CD4-positive, alpha-beta T cell treated with Interleukin-15 for 4 hours (primary cell): Measurements from ENCODE around the gene CPNE7.

Experiments used
- DNase-seq: peaks from one replicate; pipeline ENCODE4 v3.0.0-alpha.2; 2020; ENCODE audit warnings: low spot score

Gene CPNE7

DNA sequence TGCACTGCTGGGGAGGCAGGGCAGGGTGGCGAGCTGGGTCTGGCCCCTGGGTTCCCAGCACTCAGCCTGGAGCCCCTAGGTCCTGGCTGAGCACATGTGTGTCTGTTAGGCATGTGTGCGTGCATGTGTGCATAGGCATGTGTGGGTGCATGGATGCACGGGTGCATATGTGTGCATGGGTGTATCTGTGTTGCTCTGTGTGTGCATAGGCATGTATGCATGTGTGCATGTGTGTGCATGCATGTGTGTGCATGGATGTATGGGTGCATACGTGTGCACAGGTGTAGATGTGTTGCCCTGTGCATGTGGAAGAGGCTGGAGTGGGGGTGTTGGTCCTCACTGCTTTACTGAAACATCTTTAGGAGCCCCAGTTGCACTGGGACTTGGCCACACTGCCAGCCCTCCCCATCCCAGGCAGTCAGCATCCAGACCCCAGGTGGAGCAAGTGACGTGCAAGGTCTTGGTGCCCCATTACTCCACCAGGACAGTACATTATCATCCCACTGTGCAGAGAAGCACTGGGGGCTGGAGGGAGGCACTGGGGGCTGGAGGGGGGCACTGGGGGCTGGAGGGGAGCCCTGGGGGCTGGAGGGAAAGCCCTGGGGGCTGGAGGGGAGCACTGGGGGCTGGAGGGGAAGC, 27.5 kb downstream of the CPNE7 start:
- DNase-seq, result no peak

DNA sequence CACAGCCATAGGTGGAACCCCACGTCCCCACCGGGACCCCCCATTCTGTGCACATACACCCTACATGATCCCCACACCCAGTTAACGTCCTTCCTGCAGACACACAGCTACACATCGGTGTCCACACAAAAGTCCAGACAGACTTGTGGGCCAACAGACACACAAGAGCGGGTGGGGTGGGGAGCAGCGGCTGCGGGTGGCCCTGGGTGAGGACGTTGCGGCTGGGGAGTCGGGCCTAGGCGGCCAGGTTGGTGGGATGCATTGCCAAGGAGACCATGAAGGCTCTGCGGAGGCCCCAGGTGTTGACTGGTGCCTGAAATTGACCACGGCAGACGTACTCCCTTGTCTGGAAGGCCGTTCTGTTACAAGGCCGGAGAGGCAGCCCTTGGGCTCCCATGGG, 29.2 kb downstream of the CPNE7 start:
- DNase-seq, result no peak

DNA sequence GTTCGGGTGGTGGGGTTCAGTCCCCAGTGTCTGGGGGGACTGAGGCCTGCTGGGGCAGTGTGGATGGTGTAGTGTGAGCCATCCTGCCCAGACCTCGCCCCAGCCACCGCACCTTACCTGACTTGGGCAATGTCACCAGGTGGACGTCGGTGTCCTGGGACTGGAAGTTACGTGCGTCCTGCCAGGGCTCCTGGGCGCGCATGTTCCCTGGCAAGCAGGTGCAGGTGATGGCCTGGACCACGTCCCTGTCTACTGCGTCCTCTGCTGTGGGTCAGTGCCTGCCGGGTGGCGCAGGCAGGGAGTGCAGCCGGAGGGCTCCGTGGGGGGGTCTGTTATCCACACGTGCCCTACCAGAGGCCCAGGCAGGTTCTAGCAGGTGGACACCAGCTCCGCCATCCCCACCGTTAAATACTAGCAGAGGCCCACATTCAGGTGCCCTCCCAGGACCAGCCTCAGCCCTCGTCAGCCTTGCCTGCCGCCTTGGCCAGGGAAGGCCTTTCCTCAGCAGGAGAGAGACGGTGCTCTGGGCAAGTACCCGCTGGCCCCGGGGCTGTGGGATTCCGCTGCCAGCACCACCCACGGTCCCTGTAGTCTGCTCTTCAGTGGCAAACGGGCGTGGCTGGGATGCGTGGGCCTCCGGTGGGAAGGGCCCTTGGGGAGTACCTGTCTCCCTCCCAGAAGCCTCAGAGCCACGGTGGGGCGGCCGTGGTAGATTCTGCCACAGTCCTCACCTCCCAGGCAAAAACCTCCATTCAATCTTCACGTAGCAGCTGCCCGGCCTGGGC, 29.8 kb downstream of the CPNE7 start:
- DNase-seq, result no peak

DNA sequence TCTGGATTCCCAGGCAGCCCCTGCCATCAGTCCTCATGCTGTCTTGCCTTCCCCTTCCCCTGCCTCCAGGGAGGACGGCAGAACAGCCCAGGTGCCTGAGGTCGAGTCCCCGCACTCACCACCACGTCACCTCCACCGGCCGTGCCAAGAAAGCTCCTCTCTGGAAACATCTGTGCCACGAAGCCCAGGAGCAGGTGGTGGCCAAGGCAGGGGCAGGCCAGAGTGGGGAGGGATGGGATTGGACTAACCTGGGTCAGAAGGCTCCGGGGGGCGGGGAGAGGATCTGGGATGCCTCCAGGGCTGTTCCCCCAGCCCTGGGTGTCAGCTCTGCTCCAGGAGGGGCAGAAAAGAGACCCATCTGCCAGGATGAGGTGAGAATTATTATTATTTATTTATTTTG, 30.4 kb downstream of the CPNE7 start:
- DNase-seq, result no peak

DNA sequence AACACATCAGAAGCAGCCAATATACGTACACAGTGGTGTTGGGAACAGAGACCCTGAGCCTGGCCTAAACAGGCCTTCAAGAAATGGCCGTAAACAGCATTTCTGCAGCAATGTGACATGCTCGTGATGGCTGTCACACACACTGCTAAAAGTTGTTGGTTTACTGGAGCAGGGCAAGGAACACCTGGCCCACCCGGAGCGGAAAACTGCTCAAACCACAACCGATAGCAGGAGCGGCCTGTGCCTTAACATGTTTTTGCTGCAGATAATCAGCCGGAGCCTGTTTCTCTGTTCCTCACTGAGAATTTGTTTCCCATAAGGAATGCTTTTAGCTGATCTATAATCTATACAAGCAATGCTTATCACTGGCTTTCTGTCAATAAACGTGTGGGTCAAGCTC, 31.9 kb downstream of the CPNE7 start:
- DNase-seq, result no peak

DNA sequence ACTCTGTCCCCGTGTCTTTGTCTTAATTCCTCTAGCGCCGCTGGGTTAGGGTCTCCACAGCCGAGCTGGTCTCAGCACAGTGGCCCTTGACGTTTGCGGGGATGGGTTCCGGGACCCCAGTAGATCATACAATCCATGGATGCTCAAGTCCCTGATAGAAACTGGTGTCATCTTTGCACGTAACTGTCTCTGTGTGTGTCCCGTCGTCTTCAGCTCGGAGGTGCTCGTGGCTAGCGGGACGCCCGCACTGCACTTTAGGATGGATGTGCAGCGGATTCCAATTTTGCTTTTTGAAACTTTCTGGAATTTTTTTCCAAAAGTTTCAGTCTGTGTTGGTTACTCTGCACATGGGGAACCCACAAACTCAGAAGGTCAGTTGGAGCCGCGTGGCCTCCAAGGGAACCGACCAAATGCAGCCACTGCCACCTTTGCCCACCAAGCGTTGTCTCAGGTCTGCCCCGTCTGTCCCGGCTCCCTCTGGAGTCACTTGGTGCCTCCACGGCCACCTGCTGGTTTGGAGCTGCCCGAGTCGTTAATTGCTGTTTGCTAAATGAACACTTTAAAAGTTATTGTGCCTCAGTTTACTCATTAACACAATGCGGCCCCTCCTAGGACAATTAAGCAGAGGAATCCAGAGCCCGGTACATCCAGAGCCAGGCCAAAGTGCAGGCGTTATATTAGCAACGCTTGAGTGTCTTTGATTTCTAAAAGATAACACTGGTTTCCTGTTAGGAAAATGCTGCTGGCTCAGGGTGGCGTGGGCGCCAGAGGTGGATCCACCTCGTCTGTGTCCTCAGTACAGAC, 32.6 kb downstream of the CPNE7 start:
- no peak for DNase-seq

DNA sequence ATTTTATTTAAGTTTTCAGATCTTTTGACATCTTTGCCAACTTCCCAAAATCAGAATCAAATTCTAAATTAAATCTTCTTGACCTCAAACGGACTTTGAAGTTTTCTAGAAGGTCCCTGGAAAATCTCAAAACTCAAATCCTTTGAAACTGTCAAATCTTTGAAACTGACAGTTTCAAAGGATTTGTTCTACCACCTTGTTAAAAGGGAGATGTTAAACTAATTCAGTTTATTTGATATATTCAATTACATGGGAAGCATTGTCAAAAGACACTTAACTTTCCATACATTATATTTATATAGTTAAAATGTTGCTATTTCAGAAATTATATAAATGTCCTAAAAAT, 34.5 kb downstream of the CPNE7 start:
- DNase-seq, result no peak

DNA sequence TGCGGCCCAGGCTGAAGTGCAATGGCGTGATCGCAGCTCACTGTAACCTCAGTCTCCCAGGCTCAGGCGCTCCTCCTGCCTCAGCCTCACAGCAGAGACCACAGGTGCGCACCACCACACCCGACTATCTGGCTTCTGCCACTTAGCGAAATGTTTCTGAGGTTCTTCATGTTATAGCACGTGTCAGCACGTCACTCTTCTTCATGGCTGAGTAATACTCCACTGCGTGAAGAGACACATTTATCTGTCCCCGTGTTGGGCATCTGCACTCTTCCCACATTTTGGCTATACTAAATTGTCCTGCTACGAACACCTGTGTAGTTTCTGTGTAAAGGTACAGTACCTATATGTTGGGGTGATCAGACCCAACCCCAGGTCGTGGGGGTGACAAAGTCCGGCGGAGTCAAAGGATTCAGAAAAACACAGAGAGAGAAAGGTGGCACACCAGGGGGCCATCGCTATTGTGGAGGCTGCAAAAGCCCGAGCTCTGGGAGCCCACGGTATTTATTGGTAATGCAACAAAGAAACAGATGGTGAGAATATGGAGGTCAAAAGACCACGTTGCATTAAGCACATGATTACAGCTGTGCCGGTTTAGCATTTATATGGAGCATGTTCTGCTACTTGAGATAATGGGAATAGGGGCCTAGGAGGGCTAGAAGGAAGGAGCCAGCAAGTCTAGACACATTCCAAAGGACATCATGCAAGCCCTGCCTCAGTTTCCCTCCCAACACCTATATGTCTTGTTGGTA, 37.0 kb downstream of the CPNE7 start:
- DNase-seq, result no peak

DNA sequence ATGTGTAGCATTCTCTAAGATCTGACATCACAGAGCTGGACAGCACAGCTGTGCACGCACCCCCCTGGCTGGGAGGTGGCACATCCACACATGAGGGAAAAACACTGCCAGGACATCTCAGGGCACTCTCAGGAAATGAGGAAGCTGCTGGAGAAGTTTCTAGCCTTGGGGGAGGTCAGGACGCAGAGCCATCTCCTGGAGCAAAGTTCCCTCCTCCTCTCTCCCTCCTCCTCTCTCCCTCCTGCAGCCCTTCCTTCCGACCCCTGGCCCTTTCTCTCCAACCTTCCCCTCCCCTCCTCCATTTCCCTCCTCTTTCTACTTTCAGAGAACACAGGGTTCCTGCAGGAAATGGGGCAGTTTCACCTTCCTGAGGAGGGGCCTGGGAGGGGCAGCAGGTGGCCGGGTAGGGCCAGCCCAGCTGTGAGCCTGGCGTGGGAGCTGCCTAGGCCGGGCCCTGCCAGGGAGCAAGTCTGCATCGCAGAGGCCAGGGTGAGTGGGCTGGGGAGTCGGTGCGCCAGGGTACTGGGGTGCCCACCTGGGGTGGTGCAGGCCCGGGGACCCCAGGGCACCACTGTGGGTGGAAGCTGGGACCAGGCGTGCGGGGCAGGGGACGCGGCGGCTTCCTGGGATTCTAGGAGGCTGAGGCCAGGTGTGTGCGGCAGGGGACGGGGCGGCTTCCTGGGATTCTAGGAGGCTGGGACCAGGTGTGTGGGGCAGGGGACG, 37.8 kb downstream of the CPNE7 start, which contains the start of gene DPEP1:
Gene DPEP1, plus strand, starts transcription at position 412 of the 723 bp plus-strand sequence. CDS start 16,769 bp downstream, outside the sequence.
- DNase-seq, result no peak

DNA sequence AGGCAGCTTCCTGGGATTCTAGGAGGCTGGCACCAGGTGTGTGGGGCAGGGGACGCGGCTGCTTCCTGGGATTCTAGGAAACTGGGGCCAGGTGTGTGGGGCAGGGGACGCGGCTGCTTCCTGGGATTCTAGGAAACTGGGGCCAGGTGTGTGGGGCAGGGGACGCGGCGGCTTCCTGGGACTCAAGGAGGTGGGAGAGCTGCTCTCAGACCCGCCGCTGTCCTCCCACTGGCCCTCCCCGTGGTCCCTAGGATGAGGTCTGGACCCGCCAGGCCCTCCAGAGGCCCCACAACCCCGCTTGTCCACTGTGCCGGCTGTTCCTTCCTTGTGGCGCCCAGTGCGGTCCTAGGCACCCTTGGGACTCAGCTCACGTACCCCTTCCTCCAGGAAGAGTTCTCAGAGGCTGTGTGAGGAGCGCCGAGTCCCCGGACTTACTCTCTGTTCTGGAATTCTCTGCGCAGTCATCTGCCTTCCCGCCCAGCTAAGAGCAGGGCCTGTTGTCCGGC, 38.4 kb downstream of the CPNE7 start:
- no peak for DNase-seq

DNA sequence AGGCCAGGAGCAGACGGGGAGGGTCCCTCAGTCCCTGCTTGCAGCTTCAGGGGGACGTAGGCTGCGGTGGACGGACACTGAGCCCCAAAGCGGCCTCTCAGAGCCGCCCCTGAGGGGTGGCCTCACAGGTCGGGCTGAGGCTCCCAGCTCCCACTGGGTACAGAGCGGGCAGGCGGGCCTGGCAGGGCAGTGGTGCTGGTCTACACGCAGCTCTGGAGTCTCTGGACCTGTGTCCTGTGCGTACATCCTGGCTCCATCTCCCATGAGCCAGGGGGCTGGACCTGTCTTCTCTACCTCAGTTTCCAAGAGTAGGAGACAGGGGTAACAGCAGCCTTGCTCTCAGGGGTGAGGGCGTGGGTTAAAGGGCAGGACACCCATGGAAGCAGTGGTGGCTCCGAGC, 39.6 kb downstream of the CPNE7 start:
- no peak for DNase-seq

DNA sequence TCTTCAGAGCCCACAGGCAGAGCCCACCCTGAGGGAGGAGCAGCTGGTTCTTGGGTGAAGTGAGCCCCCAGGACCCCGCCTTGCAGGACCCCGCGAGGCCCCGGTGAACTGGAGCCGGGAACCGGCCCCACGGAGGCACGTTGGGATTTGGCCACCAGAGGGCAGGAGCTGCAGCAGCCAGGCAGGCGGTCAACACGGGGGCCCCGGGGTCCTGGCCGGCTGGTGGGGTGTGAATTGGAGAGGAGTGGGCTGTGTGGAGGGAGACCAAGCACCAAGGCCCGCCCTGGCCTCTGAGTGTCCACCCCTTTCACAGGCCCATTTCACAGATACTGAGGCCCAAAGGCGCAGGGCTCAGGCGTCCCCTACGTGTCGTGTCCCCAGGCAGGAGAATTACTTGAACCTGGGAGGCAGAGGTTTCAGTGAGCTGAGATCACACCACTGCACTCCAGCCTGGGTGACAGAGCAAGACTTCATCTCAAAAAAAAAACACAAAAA, 40.1 kb downstream of the CPNE7 start:
- DNase-seq, result peak; percentile 28

DNA sequence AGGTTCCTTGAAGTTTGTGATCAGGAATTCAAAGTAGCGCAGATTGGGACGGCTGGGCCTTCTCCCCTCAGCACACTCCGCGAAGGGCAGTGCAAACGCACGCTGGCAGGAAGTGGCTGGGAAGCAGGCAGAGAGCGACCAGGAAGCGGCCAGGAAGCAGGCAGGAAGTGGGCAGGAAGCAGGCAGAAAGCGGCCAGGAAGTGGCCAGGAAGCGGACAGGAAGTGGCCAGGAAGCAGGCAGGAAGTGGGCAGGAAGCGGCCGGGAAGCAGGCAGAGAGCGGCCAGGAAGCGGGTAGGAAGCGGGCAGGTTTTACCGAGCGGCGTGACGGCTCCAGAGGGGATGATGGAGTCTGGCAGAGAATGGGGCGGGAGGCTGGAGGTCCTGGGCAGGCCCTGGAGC, 41.1 kb downstream of the CPNE7 start:
- DNase-seq, result no peak

DNA sequence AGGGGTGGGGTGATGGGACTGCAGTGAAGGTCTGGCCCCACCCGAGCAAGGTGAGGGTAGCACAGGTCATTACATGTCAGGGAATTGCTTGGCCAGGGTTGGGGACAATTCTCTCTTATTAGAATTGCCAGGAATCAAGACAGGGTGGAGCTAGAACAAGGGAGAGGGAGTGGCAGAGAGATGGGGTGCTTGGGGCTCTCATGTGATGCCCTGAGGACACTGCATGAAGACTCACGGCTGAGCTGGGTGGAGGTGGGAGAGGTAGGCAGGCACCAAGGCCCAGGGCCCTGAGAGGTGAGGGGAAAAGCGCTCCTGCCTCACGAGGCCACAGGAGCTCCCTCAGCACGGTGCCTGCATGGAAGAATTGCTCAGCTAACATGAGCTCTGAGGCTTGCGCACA, 41.5 kb downstream of the CPNE7 start:
- DNase-seq, result no peak

DNA sequence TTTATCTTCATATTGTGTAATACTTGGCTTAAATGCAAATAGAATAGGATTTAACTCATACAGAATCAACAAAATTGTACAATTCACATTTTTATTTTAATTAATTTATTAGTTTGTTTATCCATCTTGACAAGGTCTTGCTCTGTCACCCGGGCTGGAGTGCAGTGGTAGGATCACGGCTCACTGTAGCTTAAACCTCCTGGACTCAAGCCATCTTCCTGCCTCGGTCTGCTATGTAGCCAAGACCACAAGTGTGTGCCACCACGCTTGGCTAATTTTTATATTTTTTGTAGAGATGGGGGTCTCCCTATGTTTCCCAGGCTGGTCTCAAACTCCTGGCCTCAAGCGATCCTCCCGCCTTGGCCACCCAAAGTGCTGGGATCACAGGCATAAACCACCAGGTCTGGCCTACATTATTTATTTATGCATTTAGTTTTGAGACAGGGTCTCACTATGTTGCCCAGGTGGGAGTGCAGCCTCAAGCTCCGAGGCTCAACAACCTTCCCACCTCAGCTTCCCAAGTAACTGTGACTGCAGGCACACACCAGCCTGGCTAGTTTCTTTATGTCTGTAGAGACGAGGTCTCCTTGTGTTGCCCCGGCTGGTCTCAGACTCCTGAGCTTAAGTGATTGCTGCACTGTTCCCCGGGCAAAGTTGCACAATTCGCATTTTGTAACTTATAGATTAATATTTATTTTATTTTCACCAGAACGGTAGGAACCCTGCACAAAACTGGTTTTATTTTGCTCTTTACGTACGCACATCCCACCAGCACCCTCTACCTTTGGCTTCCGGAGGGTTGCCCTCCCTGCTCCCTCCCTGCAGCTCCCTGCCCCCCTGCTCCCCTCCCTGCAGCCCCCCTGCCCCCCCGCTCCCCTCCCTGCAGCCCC, 42.8 kb downstream of the CPNE7 start:
- no peak for DNase-seq

DNA sequence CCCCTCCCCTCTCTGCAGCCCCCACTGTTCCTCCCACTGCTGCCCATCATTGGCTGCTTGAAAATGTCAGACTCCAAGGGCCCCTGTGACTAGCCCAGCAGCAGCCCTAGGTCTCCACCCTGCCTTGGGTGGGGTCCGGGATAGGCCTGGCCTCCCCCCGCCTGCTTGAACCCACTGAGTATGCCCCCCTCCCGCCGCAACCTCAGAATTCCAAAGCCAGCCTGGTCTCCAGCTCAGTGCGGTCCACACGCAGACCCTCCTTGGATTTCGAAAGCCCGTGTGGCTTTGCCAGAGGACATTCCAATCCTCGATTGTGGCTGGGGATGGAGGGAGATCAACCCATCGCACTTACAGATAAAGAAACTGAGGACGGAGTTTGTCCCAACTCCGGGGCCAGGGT, 44.3 kb downstream of the CPNE7 start:
- DNase-seq, result no peak

DNA sequence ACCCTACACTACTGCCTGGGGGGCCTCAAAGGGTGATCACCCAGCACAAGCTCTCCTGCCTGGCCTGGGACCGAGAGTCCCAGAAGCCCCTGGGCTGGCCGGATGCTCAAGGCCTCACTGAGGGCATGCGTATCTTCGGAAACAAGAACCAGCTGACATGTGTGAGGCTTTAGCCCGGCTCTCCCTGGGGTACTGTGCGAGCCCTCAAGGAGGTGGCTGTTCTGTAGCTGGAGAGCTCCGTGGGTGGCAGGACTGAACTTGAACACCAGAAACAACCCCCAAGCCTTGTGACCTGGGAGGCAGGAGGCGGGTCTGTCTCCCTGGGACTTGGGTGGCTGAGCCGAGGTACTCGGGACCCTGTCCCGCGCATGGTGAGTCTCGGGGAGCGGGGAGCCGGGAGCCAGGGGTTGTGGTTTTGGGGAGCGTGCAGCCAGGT, 44.9 kb downstream of the CPNE7 start:
- no peak for DNase-seq

DNA sequence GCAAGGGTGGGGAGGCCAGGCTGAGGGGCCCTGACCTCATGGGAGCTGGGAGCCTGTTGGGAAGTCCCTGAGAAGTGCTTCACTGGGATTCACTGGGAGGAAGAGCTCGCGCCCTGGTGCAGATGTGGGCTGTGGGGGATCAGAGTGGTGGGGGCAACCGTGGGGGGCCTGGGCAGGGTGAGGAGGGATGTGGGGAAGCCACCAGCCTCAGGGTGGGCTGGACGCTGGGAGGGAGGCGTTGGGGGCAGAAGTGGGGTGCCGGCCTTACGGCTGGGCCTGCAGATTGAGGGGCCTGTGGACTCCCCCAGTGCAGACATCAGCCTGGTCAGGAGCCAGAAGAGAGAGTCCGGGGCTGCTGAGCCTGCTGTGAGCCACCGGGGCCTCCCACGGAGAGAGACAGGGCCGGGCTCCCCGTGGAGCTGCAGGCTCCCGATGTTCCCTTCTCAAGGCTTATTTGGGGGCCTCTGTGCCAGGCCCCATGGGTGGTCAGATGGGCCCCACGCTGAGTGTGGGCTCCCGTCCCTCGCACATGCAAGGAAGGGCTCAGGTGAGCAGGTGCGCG, 45.7 kb downstream of the CPNE7 start:
- DNase-seq, result no peak

DNA sequence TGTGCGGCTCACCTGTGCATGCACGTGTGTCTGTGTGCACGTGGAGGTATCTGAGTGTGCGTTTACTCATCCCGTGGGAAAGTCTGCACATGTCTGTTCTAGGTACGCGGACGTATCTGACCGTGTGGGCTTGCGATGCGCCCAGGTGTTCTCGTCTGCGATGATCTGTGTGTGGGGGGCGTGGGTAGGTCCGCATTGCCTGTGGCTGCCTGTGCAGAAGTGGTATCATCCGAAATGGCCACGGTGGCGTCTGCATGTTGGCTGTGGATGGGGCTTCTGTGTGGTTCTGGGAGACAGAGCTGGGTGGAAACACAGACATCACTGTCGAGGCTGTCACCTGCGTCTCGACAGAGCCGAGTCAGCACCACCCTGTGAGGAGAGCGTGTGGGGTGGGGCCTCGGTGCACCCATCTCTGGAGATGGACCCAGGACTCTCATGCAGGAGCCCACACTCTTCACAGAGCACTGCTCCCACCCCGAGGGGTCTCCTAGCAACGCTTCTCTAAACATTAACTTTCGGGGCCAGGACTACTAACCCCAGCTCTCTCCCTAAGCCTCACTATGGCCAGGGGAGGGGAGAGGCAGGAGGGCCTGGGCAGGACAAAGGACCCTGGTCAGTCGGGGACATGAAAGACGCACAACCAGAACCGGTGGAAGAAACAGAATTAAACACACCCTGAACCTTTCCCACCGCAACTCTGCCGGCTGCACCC, 46.3 kb downstream of the CPNE7 start:
- DNase-seq, result no peak
